Right lobe of liver (tissue), 6 donors: ENCODE measurements around the gene LAMA1. TPM values are rescaled to one million over a fixed set of nuclear protein-coding genes. Genes with fewer than 3 reads are reported as not detected.

ENCODE experiments used
- ATAC-seq, 4 donors: fragments of 200-7000 bp; cut with Tn5 transposase; one replicate each; pipeline ENCODE4 v1.9.1; 2020; ENCODE audit warnings: mild to moderate bottlenecking in 4 of 4, moderate library complexity in 4 of 4
- DNase-seq, 3 donors: peaks; one replicate each; pipeline ENCODE4 v3.0.0-alpha.2; 2020
- H3K27ac ChIP-seq, 3 donors: fragments of 200-600 bp; one replicate each; pipeline ENCODE4 v1.8.0; 2022
- H3K27me3 ChIP-seq, 2 donors: fragments of 200-600 bp; one replicate each; pipeline ENCODE4 v1.8.0; 2022
- H3K36me3 ChIP-seq, 4 donors: fragments of 200-600 bp; sonication (generic) in 1 of 4; one replicate each; pipeline versions ENCODE4 v1.5.1 to v1.8.0; 2017 to 2022; ENCODE audit warnings: control low read depth in 1 of 4
- H3K4me1 ChIP-seq, 4 donors: fragments of 200-600 bp; sonication (generic) in 1 of 4; one replicate each; pipeline versions ENCODE4 v1.5.1 to v1.8.0; 2017 to 2022; ENCODE audit warnings: control low read depth in 1 of 4
- H3K4me3 ChIP-seq, 3 donors: fragments of 200-600 bp; one replicate each; pipeline ENCODE4 v1.8.0; 2022
- H3K9me3 ChIP-seq, 4 donors: fragments of 200-600 bp; sonication (generic) in 1 of 4; one replicate each; pipeline versions ENCODE4 v1.5.1 to v1.8.0; 2017 to 2022; ENCODE audit warnings: control low read depth in 1 of 4
- CTCF ChIP-seq, 4 donors: fragments of 200-600 bp in 3 of 4; fragments of 450-650 bp in 1 of 4; IDR thresholded peaks; one replicate each; pipeline versions ENCODE4 v1.5.1 to v1.8.0; 2016 to 2022; ENCODE audit warnings: antibody characterized with exemption in 4 of 4, mild to moderate bottlenecking in 2 of 4
- POLR2A ChIP-seq: fragments of 450-650 bp; IDR thresholded peaks from one replicate; pipeline ENCODE4 v1.6.1; 2017; ENCODE audit warnings: antibody characterized with exemption, mild to moderate bottlenecking
- WGBS: methylation state at CpG from one replicate; pipeline ENCODE4 v1.1.6; 2018; ENCODE audit warnings: low coverage, low lambda C conversion rate; ENCODE audit not compliant: insufficient coverage; ENCODE audit errors: missing lambda C conversion rate; 5-methylcytosine and 5-hydroxymethylcytosine counted together
- intact Hi-C, 2 donors: fragments of 100-400 bp; cut with DNase I; formaldehyde crosslinking; loops; one replicate each; pipeline versions ENCODE4 v1.11.2 to v1.14.1; 2022
- total RNA-seq, 6 experiments: library from RNA; depleted of rRNA in 2 of 6; stranded (reverse); fragments of >200 nt in 2 of 6; fragmentation: NEBNext Ultra II Directional in 3 of 6; extraction: Animal tissue kit (Norgen Biotek cat#: 25700) in 3 of 6; gene quantifications; one replicate each; pipeline versions ENCODE4 v1.1.0 to v1.2.4, GENCODE V29; 2016 to 2023
- donor health status: DM: no; HTN: yes; CAD: no.
- donor health status: DM: no; HTN: no; CAD: no.
- donor health status: DM: no; HTN: no; CAD: no.
- donor health status: DM: no; HTN: yes; CAD: no.
- donor health status: DM: no; HTN: yes; CAD: no.

Gene LAMA1
- total RNA-seq, 6 experiments from 2014 or later = 0.06 to 0.56 (median 0.29) TPM

- no peak for TF ChIP-seq CTCF (IDR thresholded peaks at IDR 0.05)
- TF ChIP-seq POLR2A = no peak
- Histone ChIP-seq H3K9me3 (no peaks in the 10 kb centered on the region), H3K4me3 (no peak overlapping the region), H3K27me3 (no peaks in the 10 kb centered on the region), H3K27ac (no peak overlapping the region), H3K36me3 (no peaks in the 10 kb centered on the region), H3K4me1 (no peaks in the 10 kb centered on the region)
- ATAC-seq = no peak
- WGBS = 49% methylated on average over 7 of the region's 7 CpGs
- no peak for DNase-seq
- intact Hi-C loops = no loop called here
Observed at GRCh38 chr18:6938003-6938402, 179.6 kb downstream of the LAMA1 start.

- WGBS = 55% methylated on average over 1 of the region's 1 CpG
- no peak overlapping the region for H3K27ac ChIP-seq
- H3K9me3 ChIP-seq = no peaks in the 10 kb centered on the region
- TF ChIP-seq POLR2A (no peak), CTCF (IDR thresholded peaks at IDR 0.05) (no peak)
- H3K4me1 ChIP-seq = no peaks in the 10 kb centered on the region
- DNase-seq (no peak), ATAC-seq (no peak)
- H3K36me3 ChIP-seq = no peaks in the 10 kb centered on the region
- H3K27me3 ChIP-seq = no peaks in the 10 kb centered on the region
- intact Hi-C loops = no loop called here
- H3K4me3 ChIP-seq = no peak overlapping the region
Observed at GRCh38 chr18:6934859-6935258, 182.7 kb downstream of the LAMA1 start.

- TF ChIP-seq POLR2A = no peak
- no peak for TF ChIP-seq CTCF (IDR thresholded peaks at IDR 0.05)
- 83% methylated on average over 17 of the region's 45 CpGs for WGBS
- no peak for DNase-seq
- intact Hi-C loops = loop anchor here in 1 of 2 donors (10.0 kb wide), 1 partner anchor 245 kb away; no protein-coding TSS in a partner anchor
- no peaks in the 10 kb centered on the region for H3K27me3 ChIP-seq
- H3K9me3 ChIP-seq = no peaks in the 10 kb centered on the region
- H3K36me3 ChIP-seq = no peaks in the 10 kb centered on the region
- no peak overlapping the region for H3K27ac ChIP-seq
- no peaks in the 10 kb centered on the region for H3K4me1 ChIP-seq
- no peak overlapping the region for H3K4me3 ChIP-seq
- ATAC-seq = peak in 2 of 4 donors; percentile 53 to 56
Observed at GRCh38 chr18:6929370-6930102, 188.1 kb downstream of the LAMA1 start.

GRCh38 chr18:6928359-6928758, 189.2 kb downstream of the LAMA1 start:
- no peak overlapping the region for H3K4me3 ChIP-seq
- DNase-seq (no peak), ATAC-seq (no peak)
- no peaks in the 10 kb centered on the region for H3K9me3 ChIP-seq
- WGBS = 75% methylated on average over 8 of the region's 11 CpGs
- H3K27ac ChIP-seq = no peak overlapping the region
- H3K4me1 ChIP-seq = no peaks in the 10 kb centered on the region
- no peaks in the 10 kb centered on the region for H3K27me3 ChIP-seq
- TF ChIP-seq POLR2A (no peak), CTCF (IDR thresholded peaks at IDR 0.05) (no peak)
- intact Hi-C loops = loop anchor here in 1 of 2 donors (10.0 kb wide), 1 partner anchor 246 kb away; no protein-coding TSS in a partner anchor
- no peaks in the 10 kb centered on the region for H3K36me3 ChIP-seq
